ENCODE data around the gene PRM1.
"Not testable (repeated sequence)": the region's sequence is repeated elsewhere in the genome, so short reads cannot be mapped to it uniquely, and the experiment has no call there.

Gene PRM1

GRCh38 chr16:11301645-11302501, 20.7 kb upstream of the PRM1 start:
- no peak for TF ChIP-seq CTCF (IDR thresholded peaks at IDR 0.05; ENCODE audit: insufficient read depth, low read depth, low read length, missing control alignments)
- no peak overlapping the region for H3K4me3 ChIP-seq (ENCODE audit: low read length)
- DNase-seq (ENCODE audit: low read depth): no peak

GRCh38 chr16:11300560-11300892, 19.4 kb upstream of the PRM1 start:
- no peak for DNase-seq (ENCODE audit: low read depth)

GRCh38 chr16:11299865-11300559, 18.9 kb upstream of the PRM1 start:
- TF ChIP-seq CTCF (IDR thresholded peaks at IDR 0.05; ENCODE audit: insufficient read depth, low read depth, low read length, missing control alignments): no peak
- no peak for DNase-seq (ENCODE audit: low read depth)
- no peak overlapping the region for H3K4me3 ChIP-seq (ENCODE audit: low read length)

More at GRCh38 chr16:11300560-11300892, 19.4 kb upstream of the PRM1 start:
- no peak overlapping the region for H3K4me3 ChIP-seq (ENCODE audit: low read length)
- no peak for TF ChIP-seq CTCF (IDR thresholded peaks at IDR 0.05; ENCODE audit: insufficient read depth, low read depth, low read length, missing control alignments)

GRCh38 chr16:11298950-11299547, 17.9 kb upstream of the PRM1 start:
- not testable (repeated sequence) for DNase-seq (ENCODE audit: low read depth)

GRCh38 chr16:11298143-11298900, 17.2 kb upstream of the PRM1 start:
- no peak for DNase-seq (ENCODE audit: low read depth)
- H3K4me3 ChIP-seq (ENCODE audit: low read length): no peak overlapping the region

More at GRCh38 chr16:11298950-11299547, 17.9 kb upstream of the PRM1 start:
- H3K4me3 ChIP-seq (ENCODE audit: low read length): not testable (repeated sequence)

GRCh38 chr16:11297492-11298142, 16.5 kb upstream of the PRM1 start:
- no peak for TF ChIP-seq CTCF (IDR thresholded peaks at IDR 0.05; ENCODE audit: insufficient read depth, low read depth, low read length, missing control alignments)
- H3K4me3 ChIP-seq (ENCODE audit: low read length): no peak overlapping the region
- peak; percentile 18 for DNase-seq (ENCODE audit: low read depth)

More at GRCh38 chr16:11298143-11298900, 17.2 kb upstream of the PRM1 start:
- TF ChIP-seq CTCF (IDR thresholded peaks at IDR 0.05; ENCODE audit: insufficient read depth, low read depth, low read length, missing control alignments): no peak

Measured in epithelial cell of esophagus (primary cell).